Effector memory CD8-positive, alpha-beta T cell (primary cell): Measurements from ENCODE around the gene AQR.
"Not testable (repeated sequence)": the region's sequence is repeated elsewhere in the genome, so short reads cannot be mapped to it uniquely, and the experiment has no call there.

ENCODE experiments used
- ATAC-seq: fragments of 150-1000 bp; cut with Tn5 transposase; replicated peaks from 2 replicates; pipeline ENCODE4 v1.10.0; 2021; ENCODE audit warnings: mild to moderate bottlenecking, moderate library complexity
- DNase-seq, 3 experiments: peaks; one replicate each; pipeline ENCODE4 v3.0.0; 2021
- H3K27ac Mint-ChIP-seq, 2 donors: one replicate each; pipeline ENCODE4 v1.8.0; 2022; ENCODE audit warnings: mild to moderate bottlenecking in 2 of 2, mixed read lengths in 2 of 2, moderate library complexity in 2 of 2
- H3K27me3 Mint-ChIP-seq, 2 donors: one replicate each; pipeline ENCODE4 v1.8.0; 2022; ENCODE audit warnings: mixed read lengths in 2 of 2
- H3K36me3 Mint-ChIP-seq: one replicate; pipeline ENCODE4 v1.8.0; 2022; ENCODE audit warnings: mild to moderate bottlenecking, moderate library complexity, mixed read lengths; ENCODE audit not compliant: insufficient read depth
- H3K4me1 Mint-ChIP-seq, 2 donors: one replicate each; pipeline ENCODE4 v1.8.0; 2022; ENCODE audit warnings: low read depth in 2 of 2, mixed read lengths in 2 of 2
- H3K4me3 Mint-ChIP-seq, 2 donors: one replicate each; pipeline ENCODE4 v1.8.0; 2022; ENCODE audit warnings: mild to moderate bottlenecking in 2 of 2, mixed read lengths in 2 of 2, moderate library complexity in 2 of 2
- H3K9me3 Mint-ChIP-seq, 2 donors: one replicate each; pipeline ENCODE4 v1.8.0; 2022; ENCODE audit warnings: mixed read lengths in 2 of 2

Gene AQR

DNA sequence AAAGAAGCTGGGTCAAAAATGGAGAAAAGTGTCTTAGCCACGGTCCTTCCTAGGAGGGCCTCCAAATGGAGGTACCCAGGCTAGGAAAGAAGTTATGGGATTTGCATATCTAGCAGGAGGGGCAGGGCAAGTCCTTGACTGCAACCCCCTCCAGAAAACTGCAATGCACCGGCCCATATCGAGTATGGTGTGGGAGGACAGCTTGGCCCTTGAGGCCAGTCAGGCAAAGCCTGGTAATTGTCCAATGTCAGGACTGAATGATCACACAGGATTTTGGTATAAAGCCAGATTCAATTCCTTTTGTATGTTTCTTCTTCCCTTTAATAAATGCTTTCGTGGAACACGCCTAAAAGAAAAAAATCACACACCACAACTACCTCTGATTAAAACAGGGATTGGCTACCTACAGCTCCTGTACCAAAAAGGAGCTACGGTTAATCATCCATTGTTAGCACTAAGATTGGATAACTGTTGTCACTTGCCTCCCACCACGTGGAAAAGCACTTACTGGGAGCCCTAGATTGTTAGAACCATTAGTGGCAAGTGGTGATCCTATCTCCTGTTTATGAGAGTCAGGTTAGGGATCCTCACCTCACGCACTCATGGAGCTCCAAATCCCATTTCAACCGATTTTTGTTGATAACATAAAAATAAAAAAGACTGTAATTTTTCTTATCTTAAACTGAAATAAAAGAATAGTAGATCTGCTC, 17.4 kb upstream of the AQR start:
- no peaks in the 10 kb centered on the region for H3K9me3 Mint-ChIP-seq
- peaks cover 22 to 30% of the 10 kb centered on the region in 2 donors for H3K4me1 Mint-ChIP-seq
- H3K4me3 Mint-ChIP-seq, result peak overlapping the region; percentile 98 to 99
- ATAC-seq (no peak), DNase-seq (no peak)
- H3K36me3 Mint-ChIP-seq, result peaks cover 47% of the 10 kb centered on the region
- peak overlapping the region; percentile 99 for H3K27ac Mint-ChIP-seq
- no peaks in the 10 kb centered on the region for H3K27me3 Mint-ChIP-seq

DNA sequence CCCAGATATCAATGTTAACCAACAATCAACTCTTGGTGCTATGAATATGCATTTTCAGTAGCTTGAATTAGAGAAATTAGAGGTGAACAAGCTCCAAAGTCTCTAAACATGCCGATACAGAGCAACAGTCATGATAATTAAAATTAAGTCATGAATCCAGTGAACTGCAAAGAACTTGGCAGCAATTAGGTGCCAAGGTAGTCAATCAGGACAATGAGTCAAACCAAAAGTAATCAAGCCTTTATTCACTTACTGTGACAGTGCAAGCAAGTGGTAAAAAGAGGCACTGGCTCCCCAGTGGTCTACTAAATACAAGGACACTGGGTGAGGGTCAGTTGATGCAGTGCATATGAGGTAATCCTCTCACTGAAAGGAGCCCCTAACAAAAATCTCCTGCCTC, 16.8 kb upstream of the AQR start:
- DNase-seq (no peak), ATAC-seq (no peak)
- H3K4me1 Mint-ChIP-seq, result peaks cover 22 to 34% of the 10 kb centered on the region in 2 donors
- H3K27me3 Mint-ChIP-seq, result no peaks in the 10 kb centered on the region
- H3K27ac Mint-ChIP-seq, result peak overlapping the region; percentile 85 to 99
- peak overlapping the region; percentile 98 to 99 for H3K4me3 Mint-ChIP-seq
- H3K36me3 Mint-ChIP-seq, result peaks cover 52% of the 10 kb centered on the region
- no peaks in the 10 kb centered on the region for H3K9me3 Mint-ChIP-seq

DNA sequence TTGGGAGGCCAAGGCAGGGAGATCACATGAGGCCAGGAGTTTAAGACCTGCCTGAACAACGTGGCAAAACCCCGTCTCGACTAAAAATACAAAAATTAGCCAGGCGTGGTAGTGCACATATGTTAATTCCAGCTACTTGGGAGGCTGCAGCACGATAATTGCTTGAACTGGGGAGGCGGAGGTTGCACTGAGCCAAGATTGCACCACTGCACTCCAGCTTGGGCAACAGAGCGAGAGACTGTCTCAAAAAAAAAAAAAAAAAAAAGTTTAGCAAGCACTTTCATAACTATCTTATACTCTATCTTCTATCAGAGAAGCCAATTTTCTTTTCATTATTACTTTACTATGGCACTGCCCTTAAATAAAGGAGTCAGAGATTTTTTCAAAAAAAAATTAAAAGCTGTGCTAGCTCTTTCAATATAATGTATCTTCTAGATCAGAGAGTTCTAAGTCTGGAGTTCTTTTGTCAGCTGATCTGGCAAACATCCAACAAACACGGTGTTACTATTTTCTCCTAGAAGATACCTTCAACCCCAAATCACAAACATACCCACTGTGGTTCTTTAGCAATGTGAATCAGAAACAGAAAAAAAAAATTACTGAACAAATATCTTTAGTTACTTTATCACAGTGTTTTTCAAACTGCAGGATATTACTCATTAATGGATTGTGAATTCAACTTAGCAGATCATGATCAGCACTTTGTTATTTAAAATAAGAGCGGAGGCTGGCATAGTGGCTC, 15.5 kb upstream of the AQR start:
- H3K9me3 Mint-ChIP-seq, result no peaks in the 10 kb centered on the region
- H3K4me3 Mint-ChIP-seq, result peak overlapping the region; percentile 25 to 40
- peaks cover 22 to 34% of the 10 kb centered on the region in 2 donors for H3K4me1 Mint-ChIP-seq
- ATAC-seq (no peak), DNase-seq (no peak)
- no peaks in the 10 kb centered on the region for H3K27me3 Mint-ChIP-seq
- peak overlapping the region; percentile 84 to 85 for H3K27ac Mint-ChIP-seq
- peaks cover 56% of the 10 kb centered on the region for H3K36me3 Mint-ChIP-seq

DNA sequence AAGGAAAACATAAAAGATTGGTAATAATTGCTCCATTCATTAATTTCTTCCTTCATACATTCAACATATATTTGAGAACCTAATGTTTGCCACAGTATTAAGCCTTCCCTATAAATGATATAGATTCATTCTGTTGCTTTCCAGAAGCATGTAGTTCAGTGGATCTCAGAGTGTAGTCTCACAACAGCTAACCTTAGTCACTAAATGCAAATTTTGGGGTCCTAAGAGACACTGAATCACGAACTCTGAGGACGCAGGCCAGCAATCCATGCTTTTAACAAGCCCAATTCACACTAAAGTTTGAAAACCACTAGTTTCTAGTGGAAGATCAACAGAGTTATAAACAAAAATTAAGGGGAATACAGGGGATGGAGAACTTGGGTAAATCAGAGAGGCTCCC, 7.2 kb upstream of the AQR start:
- peaks cover 0 to 2% of the 10 kb centered on the region in 2 donors for H3K4me1 Mint-ChIP-seq
- peaks cover 13% of the 10 kb centered on the region for H3K36me3 Mint-ChIP-seq
- H3K27me3 Mint-ChIP-seq, result no peaks in the 10 kb centered on the region
- no peaks in the 10 kb centered on the region for H3K9me3 Mint-ChIP-seq
- H3K27ac Mint-ChIP-seq, result no peak overlapping the region
- no peak overlapping the region for H3K4me3 Mint-ChIP-seq
- no peak for ATAC-seq
- no peak for DNase-seq

DNA sequence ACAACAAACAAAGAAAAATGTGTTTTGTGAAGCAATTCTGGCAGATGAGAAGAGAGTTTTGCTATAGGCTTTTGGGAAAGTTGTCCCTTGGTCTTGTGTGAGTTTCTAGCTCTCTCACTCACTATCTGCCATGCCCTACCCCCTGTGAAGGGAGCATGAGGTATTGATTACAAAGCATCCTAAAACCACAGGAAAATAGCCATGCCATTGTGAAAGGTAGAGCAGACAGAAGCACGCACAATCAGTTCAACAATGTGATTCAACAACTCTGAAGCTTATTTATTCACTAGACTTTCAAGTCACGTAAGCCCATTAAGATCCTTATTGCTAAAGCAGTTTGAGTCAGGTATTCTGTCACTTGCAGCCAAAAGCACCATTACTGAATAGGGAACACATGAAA, 6.5 kb upstream of the AQR start:
- Mint-ChIP-seq H3K4me3 (no peak overlapping the region), H3K27me3 (no peaks in the 10 kb centered on the region), H3K36me3 (peaks cover 7% of the 10 kb centered on the region), H3K4me1 (no peaks in the 10 kb centered on the region), H3K27ac (no peak overlapping the region), H3K9me3 (no peaks in the 10 kb centered on the region)
- no peak for ATAC-seq
- no peak for DNase-seq

DNA sequence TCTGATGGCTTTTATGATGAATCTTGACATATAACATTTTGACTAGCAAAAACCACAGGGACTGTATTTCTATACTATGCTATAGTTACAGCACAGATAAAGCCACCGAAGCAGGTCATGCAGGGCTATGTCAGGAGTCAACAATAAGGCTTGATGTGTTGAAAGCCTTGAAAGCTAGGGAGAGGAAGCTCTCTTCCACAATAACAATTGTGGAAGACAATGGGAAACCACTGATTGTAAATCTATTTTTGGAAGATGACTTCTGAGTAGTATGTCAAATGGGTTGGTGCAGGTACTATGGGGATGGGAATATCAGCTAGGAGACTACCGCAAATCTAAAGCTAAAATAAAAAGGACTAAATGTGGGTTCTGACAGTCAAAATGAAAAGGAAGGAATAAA, 4.0 kb upstream of the AQR start:
- ATAC-seq (no peak), DNase-seq (no peak)
- Mint-ChIP-seq H3K27me3 (no peaks in the 10 kb centered on the region), H3K4me3 (no peak overlapping the region), H3K36me3 (peaks cover 8% of the 10 kb centered on the region), H3K9me3 (no peaks in the 10 kb centered on the region), H3K4me1 (peaks cover 7 to 14% of the 10 kb centered on the region in 2 donors), H3K27ac (no peak overlapping the region)

DNA sequence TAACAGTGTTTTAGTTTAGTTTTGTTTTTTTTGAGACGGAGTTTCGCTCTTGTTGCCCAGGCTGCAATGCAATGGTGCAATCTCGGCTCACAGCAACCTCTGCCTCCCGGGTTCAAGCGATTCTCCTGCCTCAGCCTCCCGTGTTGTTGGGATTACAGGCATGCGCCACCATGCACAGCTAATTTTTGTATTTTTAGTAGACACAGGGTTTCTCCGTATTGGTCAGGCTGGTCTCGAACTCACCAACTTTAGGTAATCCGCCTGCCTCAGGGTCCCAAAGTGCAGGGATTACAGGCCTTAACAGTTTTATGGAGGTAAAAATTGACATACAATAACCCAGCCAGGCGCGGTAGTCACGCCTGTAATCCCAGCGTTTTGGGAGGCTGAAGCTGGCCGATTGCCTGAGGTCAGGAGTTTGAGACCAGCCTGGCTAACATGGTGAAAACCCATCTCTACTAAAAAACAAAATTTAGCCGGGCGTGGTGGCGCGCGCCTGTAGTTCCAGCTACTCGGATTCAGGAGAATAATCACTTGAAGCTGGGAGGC, 629 bp upstream of the AQR start:
- not testable (repeated sequence) for ATAC-seq, H3K27me3 Mint-ChIP-seq, H3K9me3 Mint-ChIP-seq, DNase-seq
- Mint-ChIP-seq H3K4me1 (peaks cover 26 to 40% of the 10 kb centered on the region in 2 donors), H3K36me3 (peaks cover 12% of the 10 kb centered on the region), H3K27ac (peak overlapping the region; percentile 95 to 98), H3K4me3 (peak overlapping the region; percentile 100)

DNA sequence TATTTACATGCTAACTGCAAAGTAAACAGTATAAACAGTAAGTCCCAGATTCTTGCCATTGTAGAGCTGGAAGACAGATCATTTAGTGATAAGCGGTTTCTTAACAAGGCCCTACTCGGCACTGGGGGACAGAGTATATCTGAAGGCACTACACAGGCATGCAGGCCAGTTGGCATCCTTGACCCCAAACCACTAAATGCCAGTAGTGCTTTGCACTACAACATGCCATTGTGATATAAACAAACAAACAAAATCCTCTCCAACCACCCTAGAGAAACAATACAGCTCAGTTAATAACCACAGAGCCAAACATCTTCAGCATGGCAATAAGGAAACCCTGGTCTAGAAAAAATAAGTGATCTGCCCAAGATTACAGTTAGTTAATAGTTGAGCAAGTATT, 5.3 kb downstream of the AQR start:
- Mint-ChIP-seq H3K4me3 (no peak overlapping the region), H3K27ac (peak overlapping the region in 1 of 2 donors; percentile 64), H3K9me3 (no peaks in the 10 kb centered on the region), H3K27me3 (no peaks in the 10 kb centered on the region), H3K4me1 (peaks cover 30 to 55% of the 10 kb centered on the region in 2 donors), H3K36me3 (peaks cover 49% of the 10 kb centered on the region)
- DNase-seq (no peak), ATAC-seq (no peak)

DNA sequence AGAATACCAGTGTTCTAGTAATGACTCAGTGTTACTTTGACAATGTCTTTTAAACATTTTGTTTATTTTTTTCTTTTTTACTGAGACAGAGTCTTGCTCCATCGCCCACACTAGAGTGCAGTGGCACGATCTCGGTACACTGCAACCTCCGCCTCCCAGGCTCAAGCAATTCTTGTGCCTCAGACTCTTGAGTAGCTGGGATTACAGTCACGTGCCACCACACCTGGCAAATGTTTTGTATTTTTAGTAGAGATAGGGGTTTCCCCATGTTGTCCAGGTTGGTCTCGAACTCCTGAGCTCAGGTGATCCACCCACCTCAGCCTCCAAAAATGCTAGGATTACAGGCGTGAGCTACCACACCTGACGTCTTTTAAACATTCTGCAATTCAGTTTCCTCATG, 15.7 kb downstream of the AQR start:
- Mint-ChIP-seq H3K27ac (no peak overlapping the region), H3K9me3 (no peaks in the 10 kb centered on the region), H3K4me3 (no peak overlapping the region), H3K27me3 (no peaks in the 10 kb centered on the region), H3K4me1 (peaks cover 0 to 7% of the 10 kb centered on the region in 2 donors), H3K36me3 (peaks cover 63% of the 10 kb centered on the region)
- no peak for DNase-seq
- ATAC-seq, result no peak

DNA sequence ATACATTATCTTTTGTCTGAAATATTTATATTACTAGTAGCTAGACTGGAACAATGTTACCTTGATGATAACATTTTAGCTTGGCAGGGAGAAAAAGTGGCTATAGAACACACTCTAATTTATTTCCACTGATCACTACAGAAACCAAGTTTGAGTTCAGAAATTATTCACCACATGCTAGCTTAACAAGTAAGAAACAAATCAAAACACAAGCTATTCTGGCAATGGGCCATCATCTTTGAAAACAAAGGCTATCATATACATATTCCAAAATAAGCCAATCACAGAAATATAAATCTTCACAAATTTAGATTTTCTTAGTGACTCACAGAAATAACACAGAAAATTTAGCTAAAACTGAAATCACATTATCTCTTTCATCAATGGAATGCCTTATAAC, 17.1 kb downstream of the AQR start:
- Mint-ChIP-seq H3K36me3 (peaks cover 66% of the 10 kb centered on the region), H3K4me3 (no peak overlapping the region), H3K27ac (peak overlapping the region in 1 of 2 donors; percentile 58), H3K27me3 (no peaks in the 10 kb centered on the region), H3K4me1 (peaks cover 0 to 7% of the 10 kb centered on the region in 2 donors), H3K9me3 (no peaks in the 10 kb centered on the region)
- ATAC-seq, result no peak
- DNase-seq, result no peak

DNA sequence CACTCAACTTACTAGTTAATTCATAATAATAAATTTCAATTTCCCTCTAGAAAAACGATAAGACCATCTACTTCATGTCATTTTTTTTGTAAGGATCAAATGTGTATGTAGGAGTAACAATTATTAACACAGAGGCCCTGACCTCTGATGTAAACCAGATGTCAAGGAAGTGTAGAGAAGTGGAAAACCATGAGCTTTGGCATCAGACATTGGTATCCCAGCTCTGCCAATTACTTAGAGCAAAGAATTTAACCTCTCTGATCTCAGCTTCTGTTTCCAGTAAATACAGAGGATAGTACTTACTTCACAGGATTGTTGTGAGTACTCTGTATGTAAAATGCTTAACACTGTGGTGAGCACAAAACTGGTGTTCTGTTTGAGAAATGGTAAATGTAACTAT, 17.5 kb downstream of the AQR start:
- DNase-seq (no peak), ATAC-seq (no peak)
- Mint-ChIP-seq H3K27me3 (no peaks in the 10 kb centered on the region), H3K9me3 (no peaks in the 10 kb centered on the region), H3K4me3 (no peak overlapping the region), H3K36me3 (peaks cover 64% of the 10 kb centered on the region), H3K4me1 (peaks cover 0 to 7% of the 10 kb centered on the region in 2 donors), H3K27ac (peak overlapping the region in 1 of 2 donors; percentile 58)

DNA sequence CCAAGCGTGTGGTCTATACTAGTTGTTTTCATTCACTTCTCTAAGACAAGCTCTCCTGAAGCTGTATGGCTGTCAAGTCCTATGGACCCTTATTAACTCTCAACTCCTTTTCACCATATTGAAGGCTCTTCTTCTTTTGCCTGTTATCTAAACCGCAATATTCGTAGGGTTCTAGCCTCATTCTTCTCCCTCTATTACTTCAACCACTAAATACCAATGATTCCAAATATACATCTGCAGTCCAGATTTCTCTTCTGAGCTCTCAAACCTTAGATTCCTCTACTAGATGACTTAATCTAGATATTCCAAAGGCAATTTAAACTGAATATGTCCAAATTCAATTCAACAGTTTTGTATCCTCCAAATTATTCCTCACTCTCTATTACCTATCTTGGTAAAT, 24.6 kb downstream of the AQR start:
- no peak for ATAC-seq
- Mint-ChIP-seq H3K27me3 (no peaks in the 10 kb centered on the region), H3K9me3 (no peaks in the 10 kb centered on the region), H3K4me1 (no peaks in the 10 kb centered on the region), H3K27ac (no peak overlapping the region), H3K36me3 (peaks cover 60% of the 10 kb centered on the region), H3K4me3 (no peak overlapping the region)
- no peak for DNase-seq

DNA sequence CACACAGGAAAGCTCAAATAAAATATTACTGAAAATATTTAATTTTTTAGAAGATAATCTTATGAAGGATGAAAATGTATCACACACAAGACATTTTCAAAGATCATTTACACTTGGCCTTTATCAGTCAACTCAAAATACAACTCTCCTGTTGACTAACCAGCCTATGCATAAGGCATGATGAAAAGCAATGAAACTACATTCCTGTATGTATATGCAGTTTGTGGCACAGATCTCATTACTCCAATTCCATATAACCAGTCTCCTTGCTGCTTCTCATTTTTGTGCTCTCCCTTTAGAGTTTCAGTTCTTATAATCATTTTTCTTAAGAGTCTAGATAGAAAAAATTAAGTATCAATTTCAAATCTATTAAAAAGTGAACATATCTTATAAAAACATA, 25.8 kb downstream of the AQR start:
- H3K9me3 Mint-ChIP-seq, result no peaks in the 10 kb centered on the region
- peaks cover 65% of the 10 kb centered on the region for H3K36me3 Mint-ChIP-seq
- H3K4me3 Mint-ChIP-seq, result no peak overlapping the region
- ATAC-seq, result no peak
- no peaks in the 10 kb centered on the region for H3K27me3 Mint-ChIP-seq
- DNase-seq, result no peak
- H3K4me1 Mint-ChIP-seq, result no peaks in the 10 kb centered on the region
- no peak overlapping the region for H3K27ac Mint-ChIP-seq

DNA sequence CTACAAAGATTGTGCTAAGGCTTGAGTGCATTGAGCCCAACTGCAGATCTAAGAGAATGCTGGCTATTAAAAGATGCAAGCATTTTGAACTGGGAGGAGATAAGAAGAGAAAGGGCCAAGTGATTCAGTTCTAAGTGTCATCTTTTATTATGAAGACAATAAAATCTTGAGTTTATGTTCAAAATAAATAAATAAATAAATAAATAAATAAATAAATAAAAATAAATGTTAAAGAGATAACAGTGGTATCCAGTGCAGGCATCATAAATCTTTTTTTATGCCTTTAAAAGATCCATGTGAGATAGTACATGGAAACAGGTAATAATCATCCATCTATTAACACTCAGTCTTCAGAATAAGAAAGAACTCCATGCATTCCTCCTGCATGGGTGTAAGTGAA, 26.3 kb downstream of the AQR start:
- not testable (repeated sequence) for DNase-seq
- peak overlapping the region in 1 of 2 donors; percentile 25 for H3K27ac Mint-ChIP-seq

More for the DNA sequence above, 26.3 kb downstream of the AQR start:
- H3K36me3 Mint-ChIP-seq, result peaks cover 64% of the 10 kb centered on the region
- ATAC-seq, H3K4me3 Mint-ChIP-seq, H3K27me3 Mint-ChIP-seq, H3K9me3 Mint-ChIP-seq, H3K4me1 Mint-ChIP-seq: not testable (repeated sequence)
